Measurements from ENCODE around the gene DAO.
"Not testable (repeated sequence)": the region's sequence is repeated elsewhere in the genome, so short reads cannot be mapped to it uniquely, and the experiment has no call there.

Gene DAO

GRCh38 chr12:108862588-108862959 lies 17.3 kb upstream of the DAO start:
- no peak for DNase-seq (ENCODE audit: extremely low spot score)
- ChIA-PET CTCF (interaction anchor here (0.7 to 2.5 kb wide), 4 partner anchors 11 to 230 kb away, joined by 4 to 14 read pairs (median 6); no protein-coding TSS in a partner anchor), POLR2A (no interaction called here)
- no peak for TF ChIP-seq CTCF (IDR thresholded peaks at IDR 0.05; ENCODE audit: control extremely low read depth, extremely low read depth, low read depth, missing control alignments)

GRCh38 chr12:108865169-108865568 lies 14.7 kb upstream of the DAO start:
- TF ChIP-seq CTCF (IDR thresholded peaks at IDR 0.05; ENCODE audit: control extremely low read depth, extremely low read depth, low read depth, missing control alignments): no peak
- ChIA-PET POLR2A (no interaction called here), CTCF (no interaction called here)
- no peak for DNase-seq (ENCODE audit: extremely low spot score)

DNA sequence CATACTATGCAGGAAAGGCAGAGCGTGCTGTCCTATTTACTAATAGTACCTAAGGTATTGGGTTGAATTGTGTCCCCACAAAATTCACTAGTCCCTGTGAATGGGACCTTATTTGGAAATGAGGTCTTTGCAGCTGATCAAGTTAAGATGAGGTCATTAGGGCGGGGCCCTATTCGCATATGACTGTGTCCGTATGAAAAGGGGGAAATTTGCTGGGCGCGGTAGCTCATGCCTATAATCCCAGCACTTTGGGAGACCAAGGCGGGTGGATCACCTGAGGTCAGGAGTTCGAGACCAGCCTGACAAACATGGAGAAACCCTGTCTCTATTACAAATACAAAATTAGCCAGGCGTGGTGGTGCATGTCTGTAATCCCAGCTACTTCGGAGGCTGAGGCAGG lies 13.8 kb upstream of the DAO start:
- DNase-seq (ENCODE audit: extremely low spot score); POLR2A ChIA-PET; CTCF ChIA-PET: not testable (repeated sequence)

GRCh38 chr12:108868781-108869180 lies 11.1 kb upstream of the DAO start:
- TF ChIP-seq CTCF (IDR thresholded peaks at IDR 0.05; ENCODE audit: control extremely low read depth, extremely low read depth, low read depth, missing control alignments): no peak
- DNase-seq (ENCODE audit: extremely low spot score): no peak
- POLR2A ChIA-PET: interaction anchor here (0.6 to 0.7 kb wide), 2 partner anchors 9 to 36 kb away, joined by 4 to 6 read pairs; no protein-coding TSS in a partner anchor
- CTCF ChIA-PET: interaction anchor here (1.1 to 2.3 kb wide), 4 partner anchors 12 to 205 kb away, joined by 3 to 10 read pairs (median 4); partner anchors contain the start of gene DAO

DNA sequence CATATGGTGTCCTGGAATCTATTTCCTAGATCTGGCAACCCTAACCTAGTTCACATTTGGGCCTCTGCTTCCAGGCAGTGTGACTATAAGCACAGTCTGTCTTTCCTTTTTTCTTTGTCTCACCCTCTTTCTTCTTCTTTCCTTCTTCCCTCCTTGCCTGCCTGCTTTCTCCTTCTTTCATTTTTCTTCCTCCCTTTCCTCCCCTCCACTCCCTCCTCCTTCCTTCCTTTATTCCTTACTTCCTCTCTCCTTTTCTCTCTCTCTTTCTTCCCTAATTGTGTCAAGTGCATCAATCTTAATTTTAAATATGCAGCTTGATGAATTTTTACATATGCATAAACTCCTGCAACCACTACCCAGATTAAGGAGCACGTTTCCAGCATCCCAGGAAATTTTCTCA lies 4.6 kb upstream of the DAO start:
- DNase-seq (ENCODE audit: extremely low spot score): no peak
- ChIA-PET CTCF (interaction anchor here (1.3 to 1.6 kb wide), 3 partner anchors 8 to 88 kb away, joined by 3 to 7 read pairs (median 3); no protein-coding TSS in a partner anchor), POLR2A (no interaction called here)

GRCh38 chr12:108875682-108876361 lies 4.1 kb upstream of the DAO start:
- CTCF ChIA-PET: interaction anchor here (1.3 to 1.4 kb wide), 2 partner anchors 8 to 10 kb away, joined by 3 to 5 read pairs; no protein-coding TSS in a partner anchor
- POLR2A ChIA-PET: no interaction called here
- no peak for DNase-seq (ENCODE audit: extremely low spot score)
- TF ChIP-seq CTCF (IDR thresholded peaks at IDR 0.05; ENCODE audit: control extremely low read depth, extremely low read depth, low read depth, missing control alignments): no peak

More for the DNA sequence above, 4.6 kb upstream of the DAO start:
- TF ChIP-seq CTCF (IDR thresholded peaks at IDR 0.05; ENCODE audit: control extremely low read depth, extremely low read depth, low read depth, missing control alignments): no peak

DNA sequence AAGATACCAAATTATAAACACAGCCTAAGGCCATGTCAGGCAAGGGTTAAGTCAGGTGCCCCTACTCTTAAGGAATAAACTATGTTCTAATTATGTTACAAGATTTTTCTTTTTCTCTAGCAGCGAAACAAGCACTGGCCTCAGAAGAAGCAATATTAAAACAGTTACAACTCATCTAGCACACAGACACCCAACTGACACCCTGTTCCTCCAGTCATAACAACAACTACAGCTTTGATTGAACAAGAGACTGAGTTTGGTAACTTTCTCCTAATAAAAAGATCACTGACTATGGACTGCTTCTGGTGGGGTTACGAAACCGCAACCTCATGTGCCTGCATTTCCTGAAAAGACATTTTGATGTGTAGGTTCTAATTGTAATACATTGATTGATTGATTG lies 3.3 kb upstream of the DAO start:
- no peak for TF ChIP-seq CTCF (IDR thresholded peaks at IDR 0.05; ENCODE audit: control extremely low read depth, extremely low read depth, low read depth, missing control alignments)
- ChIA-PET POLR2A (no interaction called here), CTCF (interaction anchor here (1.2 to 1.4 kb wide), 3 partner anchors 9 to 74 kb away, joined by 3 to 5 read pairs (median 3); no protein-coding TSS in a partner anchor)
- DNase-seq (ENCODE audit: extremely low spot score): no peak
